OCI-LY3 (cell line): ENCODE results near the gene TRDN.

Experiments
- EZH2phosphoT487 ChIP-seq: fragments of 200-600 bp; shearing (Covaris generic); IDR thresholded peaks from 2 replicates; pipeline ENCODE4 v1.6.1; 2018; ENCODE audit warnings: antibody characterized with exemption, mixed run types, low read depth
- TF ChIP-seq, protein P1 (sequence below): fragments of 200-600, 300-600 bp; sonication (generic); IDR thresholded peaks from 2 replicates; pipeline ENCODE4 v1.5.1; 2014; ENCODE audit warnings: antibody characterized with exemption, low read length, low read depth

DNA sequence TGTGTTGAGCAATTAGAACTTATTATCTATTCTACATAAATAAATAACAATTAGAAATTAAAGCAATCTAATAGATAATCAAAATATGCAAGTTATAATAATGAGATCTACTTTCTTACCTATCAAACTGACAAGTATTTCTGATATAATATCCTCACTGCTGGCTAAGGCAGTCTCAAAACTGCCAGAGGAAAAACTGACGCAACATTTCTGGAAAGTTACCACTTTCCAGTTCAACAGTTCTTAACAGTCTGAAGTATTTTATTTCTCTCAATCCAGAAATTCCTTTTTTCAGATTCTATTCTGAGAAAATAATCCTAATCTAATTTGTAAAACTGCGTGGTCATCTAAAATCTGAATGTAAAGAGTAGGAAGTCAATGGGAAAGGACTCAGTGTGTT lies 121.0 kb downstream of the TRDN start:
- TF ChIP-seq, protein P1, sequence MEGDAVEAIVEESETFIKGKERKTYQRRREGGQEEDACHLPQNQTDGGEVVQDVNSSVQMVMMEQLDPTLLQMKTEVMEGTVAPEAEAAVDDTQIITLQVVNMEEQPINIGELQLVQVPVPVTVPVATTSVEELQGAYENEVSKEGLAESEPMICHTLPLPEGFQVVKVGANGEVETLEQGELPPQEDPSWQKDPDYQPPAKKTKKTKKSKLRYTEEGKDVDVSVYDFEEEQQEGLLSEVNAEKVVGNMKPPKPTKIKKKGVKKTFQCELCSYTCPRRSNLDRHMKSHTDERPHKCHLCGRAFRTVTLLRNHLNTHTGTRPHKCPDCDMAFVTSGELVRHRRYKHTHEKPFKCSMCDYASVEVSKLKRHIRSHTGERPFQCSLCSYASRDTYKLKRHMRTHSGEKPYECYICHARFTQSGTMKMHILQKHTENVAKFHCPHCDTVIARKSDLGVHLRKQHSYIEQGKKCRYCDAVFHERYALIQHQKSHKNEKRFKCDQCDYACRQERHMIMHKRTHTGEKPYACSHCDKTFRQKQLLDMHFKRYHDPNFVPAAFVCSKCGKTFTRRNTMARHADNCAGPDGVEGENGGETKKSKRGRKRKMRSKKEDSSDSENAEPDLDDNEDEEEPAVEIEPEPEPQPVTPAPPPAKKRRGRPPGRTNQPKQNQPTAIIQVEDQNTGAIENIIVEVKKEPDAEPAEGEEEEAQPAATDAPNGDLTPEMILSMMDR = no peak
- no peak for TF ChIP-seq EZH2phosphoT487
